Spleen (tissue), 7 donors: ENCODE data around the gene FLT4.

Source experiments
- POLR2A ChIP-seq, 3 donors: fragments of 450-650 bp; IDR thresholded peaks; one replicate each; pipeline ENCODE4 v1.5.1; 2017; ENCODE audit warnings: antibody characterized with exemption in 3 of 3, mild to moderate bottlenecking in 1 of 3
- POLR2AphosphoS5 ChIP-seq, 3 donors: sonication (generic); formaldehyde crosslinking; IDR thresholded peaks; one replicate each; pipeline ENCODE4 v1.5.1; 2017; ENCODE audit warnings: antibody characterized with exemption in 3 of 3
- TF ChIP-seq, protein P1 (sequence below), 11 experiments: fragments of 200-600 bp in 7 of 11; fragments of 450-650 bp in 4 of 11; sonication (generic) in 4 of 11; IDR thresholded peaks in 8 of 11; conservative IDR thresholded peaks in 3 of 11; 1 replicate in 7 of 11; 2 replicates in 4 of 11; pipeline versions ENCODE4 v1.4.0 to v1.8.0; 2016 to 2021; ENCODE audit warnings: antibody characterized with exemption in 11 of 11, inconsistent platforms in 4 of 11, mild to moderate bottlenecking in 1 of 11
- donor health status: DM: no; HTN: no; CAD: no; lungs with moderate emphysema.
- donor health status: DM: no; HTN: no; CAD: no.
- donor health status: DM: no; HTN: no; CAD: no.

DNA sequence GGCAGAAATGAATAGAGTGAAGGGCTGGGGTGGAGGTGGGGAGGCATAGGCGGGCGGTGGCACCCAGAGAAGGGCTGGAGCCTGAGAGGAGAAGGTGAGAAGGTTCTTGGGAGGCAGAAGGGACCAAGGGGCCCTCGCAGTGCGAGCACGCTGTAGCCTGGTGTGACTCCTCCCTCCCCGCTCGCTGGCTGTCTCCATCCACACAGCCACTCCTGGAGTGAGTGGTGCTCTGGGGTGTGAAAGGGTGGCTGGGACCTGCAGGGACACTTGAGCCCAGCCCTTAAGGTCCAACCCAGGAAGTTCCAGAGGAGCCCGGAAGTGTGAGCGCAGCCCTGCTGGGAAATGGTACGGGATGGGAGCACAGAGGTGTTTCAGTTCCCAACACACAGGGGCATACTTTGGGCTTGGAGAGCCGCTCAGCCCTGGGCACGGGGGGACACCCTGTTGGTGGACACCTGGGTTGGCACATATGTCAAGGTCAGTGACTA is 48.8 kb downstream of the FLT4 start:
- TF ChIP-seq, protein P1, sequence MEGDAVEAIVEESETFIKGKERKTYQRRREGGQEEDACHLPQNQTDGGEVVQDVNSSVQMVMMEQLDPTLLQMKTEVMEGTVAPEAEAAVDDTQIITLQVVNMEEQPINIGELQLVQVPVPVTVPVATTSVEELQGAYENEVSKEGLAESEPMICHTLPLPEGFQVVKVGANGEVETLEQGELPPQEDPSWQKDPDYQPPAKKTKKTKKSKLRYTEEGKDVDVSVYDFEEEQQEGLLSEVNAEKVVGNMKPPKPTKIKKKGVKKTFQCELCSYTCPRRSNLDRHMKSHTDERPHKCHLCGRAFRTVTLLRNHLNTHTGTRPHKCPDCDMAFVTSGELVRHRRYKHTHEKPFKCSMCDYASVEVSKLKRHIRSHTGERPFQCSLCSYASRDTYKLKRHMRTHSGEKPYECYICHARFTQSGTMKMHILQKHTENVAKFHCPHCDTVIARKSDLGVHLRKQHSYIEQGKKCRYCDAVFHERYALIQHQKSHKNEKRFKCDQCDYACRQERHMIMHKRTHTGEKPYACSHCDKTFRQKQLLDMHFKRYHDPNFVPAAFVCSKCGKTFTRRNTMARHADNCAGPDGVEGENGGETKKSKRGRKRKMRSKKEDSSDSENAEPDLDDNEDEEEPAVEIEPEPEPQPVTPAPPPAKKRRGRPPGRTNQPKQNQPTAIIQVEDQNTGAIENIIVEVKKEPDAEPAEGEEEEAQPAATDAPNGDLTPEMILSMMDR (IDR thresholded peaks at IDR 0.05 in 8 of 11, conservative IDR thresholded peaks at IDR 0.05 in 3 of 11): no peak
- TF ChIP-seq POLR2AphosphoS5 (IDR thresholded peaks at IDR 0.05) (no peak), POLR2A (IDR thresholded peaks at IDR 0.05) (no peak)
